ENCODE measurements around the gene DACH1. TPM values are rescaled to one million over a fixed set of nuclear protein-coding genes. Genes with fewer than 3 reads are reported as not detected.
A peak's percentile ranks its signal among the peaks of the same experiment; 100 is the strongest.

The DACH1 gene
- total RNA-seq, 1 experiment from 2014 or later, result not detected

DNA sequence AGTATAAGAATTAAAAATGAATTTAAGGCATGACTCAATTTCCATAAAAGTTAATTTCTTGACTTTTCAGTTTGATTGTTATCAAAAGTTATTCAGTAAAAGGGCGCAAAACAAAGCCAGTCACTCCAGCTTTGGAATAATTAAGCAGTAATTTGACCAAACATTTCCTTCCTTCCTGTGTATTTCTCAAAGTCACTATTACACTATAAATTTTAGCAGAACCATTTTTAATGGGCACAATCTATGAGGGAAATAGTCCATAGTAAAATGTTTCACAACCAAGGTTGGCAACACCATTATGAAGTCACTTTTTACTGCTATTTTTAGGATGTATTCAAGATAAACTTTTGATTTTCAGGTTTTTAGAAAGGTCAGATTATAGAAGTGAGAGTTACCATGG lies 91.0 kb downstream of the DACH1 start:
- H3K4me2 ChIP-seq (ENCODE audit: low read length), result no peak overlapping the region
- no peaks in the 10 kb centered on the region for H3K79me2 ChIP-seq (ENCODE audit: low read length)
- no TSS peak for BruUV-seq (replicated peaks)

DNA sequence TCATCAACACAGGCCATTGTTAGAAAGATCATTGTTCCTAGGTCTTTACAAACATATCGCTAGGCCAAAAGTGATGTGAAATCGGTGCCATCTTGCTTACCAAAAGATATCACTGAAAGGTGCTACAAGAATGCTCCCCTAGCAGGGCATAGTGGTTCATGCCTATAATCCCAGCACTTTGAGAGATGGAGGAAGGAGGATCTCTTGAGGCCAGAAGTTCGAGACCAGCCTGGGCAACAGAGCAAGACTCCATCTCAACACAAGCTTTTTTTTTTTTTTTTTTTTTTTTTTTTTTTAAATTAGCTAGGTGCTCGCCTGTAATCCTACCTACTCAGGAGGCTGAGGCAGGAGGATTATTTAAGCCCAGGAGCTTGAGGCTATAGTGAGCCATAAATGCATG lies 92.1 kb downstream of the DACH1 start:
- Histone ChIP-seq H4K20me1 (ENCODE audit: low read length) (no peaks in the 10 kb centered on the region), H3K4me3 (ENCODE audit: low read length) (no peak overlapping the region), H2AFZ (ENCODE audit: low read length) (no peak overlapping the region), H3K4me2 (ENCODE audit: low read length) (no peak overlapping the region), H3K79me2 (ENCODE audit: low read length) (no peaks in the 10 kb centered on the region), H3K36me3 (ENCODE audit: low read depth, low read length) (no peaks in the 10 kb centered on the region), H3K27me3 (ENCODE audit: low read length) (no peaks in the 10 kb centered on the region), H3K9me3 (ENCODE audit: low read length) (no peaks in the 10 kb centered on the region), H3K27ac (ENCODE audit: low read length) (no peak overlapping the region), H3K9ac (ENCODE audit: low read length) (no peak overlapping the region), H3F3A (ENCODE audit: low read length, unreplicated experiment) (no peaks in the 10 kb centered on the region), H3K4me1 (ENCODE audit: insufficient read depth, low read length) (no peaks in the 10 kb centered on the region), H3K9me2 (replicated peaks; ENCODE audit: low read length) (no peaks in the 10 kb centered on the region)
- ATAC-seq (no peak), DNase-seq (no peak)
- intact Hi-C loops (cut with micrococcal nuclease), result no loop called here
- ChIA-PET POLR2A (ENCODE audit: unreplicated experiment) (no interaction called here), CTCF (no interaction called here)
- BruUV-seq (replicated peaks), result no TSS peak
- TF ChIP-seq EZH2phosphoT487 (IDR thresholded peaks at IDR 0.05; ENCODE audit: borderline replicate concordance, low read length), result no peak
- TF ChIP-seq, protein P1, sequence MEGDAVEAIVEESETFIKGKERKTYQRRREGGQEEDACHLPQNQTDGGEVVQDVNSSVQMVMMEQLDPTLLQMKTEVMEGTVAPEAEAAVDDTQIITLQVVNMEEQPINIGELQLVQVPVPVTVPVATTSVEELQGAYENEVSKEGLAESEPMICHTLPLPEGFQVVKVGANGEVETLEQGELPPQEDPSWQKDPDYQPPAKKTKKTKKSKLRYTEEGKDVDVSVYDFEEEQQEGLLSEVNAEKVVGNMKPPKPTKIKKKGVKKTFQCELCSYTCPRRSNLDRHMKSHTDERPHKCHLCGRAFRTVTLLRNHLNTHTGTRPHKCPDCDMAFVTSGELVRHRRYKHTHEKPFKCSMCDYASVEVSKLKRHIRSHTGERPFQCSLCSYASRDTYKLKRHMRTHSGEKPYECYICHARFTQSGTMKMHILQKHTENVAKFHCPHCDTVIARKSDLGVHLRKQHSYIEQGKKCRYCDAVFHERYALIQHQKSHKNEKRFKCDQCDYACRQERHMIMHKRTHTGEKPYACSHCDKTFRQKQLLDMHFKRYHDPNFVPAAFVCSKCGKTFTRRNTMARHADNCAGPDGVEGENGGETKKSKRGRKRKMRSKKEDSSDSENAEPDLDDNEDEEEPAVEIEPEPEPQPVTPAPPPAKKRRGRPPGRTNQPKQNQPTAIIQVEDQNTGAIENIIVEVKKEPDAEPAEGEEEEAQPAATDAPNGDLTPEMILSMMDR (conservative IDR thresholded peaks at IDR 0.05; ENCODE audit: low read depth, low read length), result no peak
- no peak for TF ChIP-seq EZH2 (IDR thresholded peaks at IDR 0.05; ENCODE audit: low read length, unreplicated experiment)

More for the DNA sequence above, 91.0 kb downstream of the DACH1 start:
- CTCF ChIA-PET, result no interaction called here
- intact Hi-C loops (cut with micrococcal nuclease), result no loop called here
- Histone ChIP-seq H4K20me1 (ENCODE audit: low read length) (no peaks in the 10 kb centered on the region), H3K9me3 (ENCODE audit: low read length) (no peaks in the 10 kb centered on the region), H3F3A (ENCODE audit: low read length, unreplicated experiment) (no peaks in the 10 kb centered on the region), H3K9me2 (replicated peaks; ENCODE audit: low read length) (no peaks in the 10 kb centered on the region), H3K27ac (ENCODE audit: low read length) (no peak overlapping the region), H3K4me3 (ENCODE audit: low read length) (no peak overlapping the region), H3K9ac (ENCODE audit: low read length) (no peak overlapping the region), H3K36me3 (ENCODE audit: low read depth, low read length) (no peaks in the 10 kb centered on the region), H3K27me3 (ENCODE audit: low read length) (no peaks in the 10 kb centered on the region), H2AFZ (ENCODE audit: low read length) (no peak overlapping the region), H3K4me1 (ENCODE audit: insufficient read depth, low read length) (no peaks in the 10 kb centered on the region)
- ATAC-seq, result peak; percentile 42; the same call in 1 of the 2 replicates
- TF ChIP-seq, protein P1 (conservative IDR thresholded peaks at IDR 0.05; ENCODE audit: low read depth, low read length), result no peak
- TF ChIP-seq EZH2 (IDR thresholded peaks at IDR 0.05; ENCODE audit: low read length, unreplicated experiment) (no peak), EZH2phosphoT487 (IDR thresholded peaks at IDR 0.05; ENCODE audit: borderline replicate concordance, low read length) (no peak)
- POLR2A ChIA-PET (ENCODE audit: unreplicated experiment), result no interaction called here
- no peak for DNase-seq

- Histone ChIP-seq H4K20me1 (ENCODE audit: low read length) (no peaks in the 10 kb centered on the region), H3K4me3 (ENCODE audit: low read length) (no peak overlapping the region), H2AFZ (ENCODE audit: low read length) (no peak overlapping the region), H3K79me2 (ENCODE audit: low read length) (no peaks in the 10 kb centered on the region), H3K9me3 (ENCODE audit: low read length) (no peaks in the 10 kb centered on the region), H3K27me3 (ENCODE audit: low read length) (no peaks in the 10 kb centered on the region), H3K9ac (ENCODE audit: low read length) (no peak overlapping the region), H3K4me2 (ENCODE audit: low read length) (no peak overlapping the region), H3F3A (ENCODE audit: low read length, unreplicated experiment) (no peaks in the 10 kb centered on the region), H3K27ac (ENCODE audit: low read length) (no peak overlapping the region), H3K9me2 (replicated peaks; ENCODE audit: low read length) (no peaks in the 10 kb centered on the region), H3K36me3 (ENCODE audit: low read depth, low read length) (no peaks in the 10 kb centered on the region), H3K4me1 (ENCODE audit: insufficient read depth, low read length) (no peaks in the 10 kb centered on the region)
- POLR2A ChIA-PET (ENCODE audit: unreplicated experiment), result no interaction called here
- intact Hi-C loops (cut with micrococcal nuclease), result no loop called here
- CTCF ChIA-PET, result no interaction called here
- DNase-seq, result no peak
- BruUV-seq (replicated peaks), result no TSS peak
- TF ChIP-seq, protein P1 (conservative IDR thresholded peaks at IDR 0.05; ENCODE audit: low read depth, low read length), result no peak
- TF ChIP-seq EZH2 (IDR thresholded peaks at IDR 0.05; ENCODE audit: low read length, unreplicated experiment) (no peak), EZH2phosphoT487 (IDR thresholded peaks at IDR 0.05; ENCODE audit: borderline replicate concordance, low read length) (no peak)
- ATAC-seq, result no peak
Observed at GRCh38 chr13:71773531-71773930, 93.5 kb downstream of the DACH1 start.

Data from PC-3 (cell line).